ENCODE results near the gene SLC11A1.

GRCh38 chr2:218393750-218394290 is 11.7 kb downstream of the SLC11A1 start:
- TF ChIP-seq POLR2A (IDR thresholded peaks at IDR 0.05; ENCODE audit: low read depth, low read length) (no peak), POLR2AphosphoS5 (IDR thresholded peaks at IDR 0.05; ENCODE audit: low read depth, low read length) (no peak), TAF1 (IDR thresholded peaks at IDR 0.05; ENCODE audit: borderline replicate concordance, low read depth, low read length) (no peak)
